Neural cell (in vitro differentiated cells): Measurements from ENCODE around the gene CTNNBL1. TPM values are rescaled to one million over a fixed set of nuclear protein-coding genes. Genes with fewer than 3 reads are reported as not detected.

Source experiments
- H2AFZ ChIP-seq: fragments of 200-600, 300-800 bp; sonication (generic), shearing (Covaris generic); 2 replicates; pipeline ENCODE4 v1.6.0; 2014; ENCODE audit warnings: low read depth, mild to moderate bottlenecking, antibody characterized with exemption, low read length, moderate library complexity
- H3F3A ChIP-seq: fragments of 200-600 bp; shearing (Covaris generic); 2 replicates; pipeline ENCODE4 v1.6.1; 2016; ENCODE audit warnings: mild to moderate bottlenecking, moderate library complexity, mixed read lengths, antibody characterized with exemption, low read length; ENCODE audit not compliant: insufficient read depth, poor library complexity, severe bottlenecking
- H3K27ac ChIP-seq: fragments of 200-600, 300-800 bp; sonication (generic), shearing (Covaris generic); 2 replicates; pipeline ENCODE4 v1.5.1; 2014; ENCODE audit warnings: mild to moderate bottlenecking, low read length, moderate library complexity
- H3K27me3 ChIP-seq: fragments of 300-800, 200-600 bp; sonication (generic), shearing (Covaris generic); 2 replicates; pipeline ENCODE4 v1.6.0; 2014; ENCODE audit warnings: mild to moderate bottlenecking, low read depth, low read length, moderate library complexity; ENCODE audit not compliant: insufficient read depth
- H3K36me3 ChIP-seq: fragments of 300-800, 200-600 bp; sonication (generic), shearing (Covaris generic); 2 replicates; pipeline ENCODE4 v1.5.1; 2014; ENCODE audit warnings: mild to moderate bottlenecking, antibody characterized with exemption, low read length, moderate library complexity; ENCODE audit not compliant: insufficient read depth
- H3K4me2 ChIP-seq: fragments of 300-800, 200-600 bp; sonication (generic), shearing (Covaris generic); 2 replicates; pipeline ENCODE4 v1.6.0; 2014; ENCODE audit warnings: mild to moderate bottlenecking, low read length
- H3K4me3 ChIP-seq: fragments of 300-800, 200-600 bp; sonication (generic), shearing (Covaris generic); 2 replicates; pipeline ENCODE4 v1.5.1; 2014; ENCODE audit warnings: mild to moderate bottlenecking, low read length, moderate library complexity
- H3K79me2 ChIP-seq: fragments of 200-600 bp; shearing (Covaris generic); replicated peaks from 2 replicates; pipeline ENCODE4 v1.6.0; 2014; ENCODE audit warnings: mild to moderate bottlenecking, low read length, moderate library complexity; ENCODE audit not compliant: insufficient read depth
- H3K9ac ChIP-seq: fragments of 300-800, 200-600 bp; sonication (generic), shearing (Covaris generic); 2 replicates; pipeline ENCODE4 v1.6.1; 2016; ENCODE audit warnings: mild to moderate bottlenecking, low read length, mixed read lengths
- H3K9me2 ChIP-seq: fragments of 200-600 bp; shearing (Covaris generic); 2 replicates; pipeline ENCODE4 v1.6.1; 2016; ENCODE audit warnings: mild to moderate bottlenecking, low read length, mixed read lengths; ENCODE audit not compliant: insufficient read depth
- H3K9me3 ChIP-seq: fragments of 200-600, 300-800 bp; sonication (generic), shearing (Covaris generic); 2 replicates; pipeline ENCODE4 v1.6.1; 2016; ENCODE audit warnings: mild to moderate bottlenecking, mixed run types, low read length, moderate library complexity, mixed read lengths
- H4K20me1 ChIP-seq: fragments of 200-600 bp; shearing (Covaris generic); 2 replicates; pipeline ENCODE4 v1.6.1; 2016; ENCODE audit warnings: mild to moderate bottlenecking, mixed run types; ENCODE audit not compliant: insufficient read depth
- MXI1 ChIP-seq: fragments of 450-650 bp; conservative IDR thresholded peaks from 2 replicates; pipeline ENCODE4 v1.6.1; 2014; ENCODE audit warnings: antibody characterized with exemption, mild to moderate bottlenecking; ENCODE audit not compliant: poor library complexity, severe bottlenecking
- POLR2AphosphoS5 ChIP-seq: IDR thresholded peaks from 2 replicates; pipeline ENCODE4 v1.6.1; 2012
- RAD21 ChIP-seq: fragments of 450-650 bp; conservative IDR thresholded peaks from 2 replicates; pipeline ENCODE4 v1.6.1; 2014; ENCODE audit warnings: antibody characterized with exemption, mild to moderate bottlenecking, moderate library complexity
- SMC3 ChIP-seq: fragments of 450-650 bp; conservative IDR thresholded peaks from 2 replicates; pipeline ENCODE4 v1.6.1; 2014; ENCODE audit warnings: antibody characterized with exemption, mild to moderate bottlenecking, moderate library complexity; ENCODE audit not compliant: poor library complexity
- TAF1 ChIP-seq: IDR thresholded peaks from 2 replicates; pipeline ENCODE4 v1.6.1; 2012; ENCODE audit warnings: low read depth
- polyA plus RNA-seq: library from polyadenylated mRNA; depleted of rRNA; stranded (reverse); fragments of >200 nt; gene quantifications from 2 replicates; pipeline ENCODE4 v1.2.3, GENCODE V29; 2014
- TF ChIP-seq, protein P1 (sequence below): IDR thresholded peaks from 2 replicates; pipeline ENCODE4 v1.6.1; 2012; ENCODE audit warnings: borderline replicate concordance
- TF ChIP-seq, protein P2 (sequence below): fragments of 450-650 bp; IDR thresholded peaks from 2 replicates; pipeline ENCODE4 v1.5.1; 2014; ENCODE audit warnings: antibody characterized with exemption, mild to moderate bottlenecking, moderate library complexity; ENCODE audit not compliant: poor library complexity, severe bottlenecking

CTNNBL1 gene
- polyA plus RNA-seq, 1 donor from 2014 or later, result 32.6 TPM

DNA sequence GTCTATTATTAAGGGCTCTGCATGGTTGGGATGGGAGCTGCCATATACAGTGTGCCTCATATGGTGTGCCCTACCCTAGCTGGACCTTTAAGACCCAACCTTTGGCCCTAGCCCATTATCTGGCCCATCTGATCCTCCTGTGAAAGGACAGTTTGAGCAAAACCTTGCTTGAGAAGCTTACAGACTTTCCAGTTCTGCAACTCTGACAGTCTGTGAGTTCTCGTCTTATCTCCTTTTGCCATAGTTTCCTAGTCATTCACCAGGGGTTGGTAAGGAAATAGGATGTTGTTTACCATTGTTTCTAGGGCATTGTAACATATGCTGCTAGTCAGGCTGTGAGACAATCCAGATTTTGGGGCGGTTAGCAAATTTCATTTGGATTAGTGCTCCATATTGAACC lies 17.2 kb downstream of the CTNNBL1 start:
- Histone ChIP-seq H3K9ac (no peak overlapping the region), H4K20me1 (no peaks in the 10 kb centered on the region), H3K27me3 (no peaks in the 10 kb centered on the region), H3F3A (no peaks in the 10 kb centered on the region), H3K36me3 (no peaks in the 10 kb centered on the region), H3K4me2 (no peak overlapping the region), H3K9me2 (no peaks in the 10 kb centered on the region), H2AFZ (no peak overlapping the region), H3K79me2 (no peaks in the 10 kb centered on the region), H3K27ac (no peak overlapping the region), H3K4me3 (no peak overlapping the region), H3K9me3 (peaks cover 5% of the 10 kb centered on the region)
- TF ChIP-seq TAF1, result no peak
- no peak for TF ChIP-seq SMC3
- TF ChIP-seq POLR2AphosphoS5, result no peak

DNA sequence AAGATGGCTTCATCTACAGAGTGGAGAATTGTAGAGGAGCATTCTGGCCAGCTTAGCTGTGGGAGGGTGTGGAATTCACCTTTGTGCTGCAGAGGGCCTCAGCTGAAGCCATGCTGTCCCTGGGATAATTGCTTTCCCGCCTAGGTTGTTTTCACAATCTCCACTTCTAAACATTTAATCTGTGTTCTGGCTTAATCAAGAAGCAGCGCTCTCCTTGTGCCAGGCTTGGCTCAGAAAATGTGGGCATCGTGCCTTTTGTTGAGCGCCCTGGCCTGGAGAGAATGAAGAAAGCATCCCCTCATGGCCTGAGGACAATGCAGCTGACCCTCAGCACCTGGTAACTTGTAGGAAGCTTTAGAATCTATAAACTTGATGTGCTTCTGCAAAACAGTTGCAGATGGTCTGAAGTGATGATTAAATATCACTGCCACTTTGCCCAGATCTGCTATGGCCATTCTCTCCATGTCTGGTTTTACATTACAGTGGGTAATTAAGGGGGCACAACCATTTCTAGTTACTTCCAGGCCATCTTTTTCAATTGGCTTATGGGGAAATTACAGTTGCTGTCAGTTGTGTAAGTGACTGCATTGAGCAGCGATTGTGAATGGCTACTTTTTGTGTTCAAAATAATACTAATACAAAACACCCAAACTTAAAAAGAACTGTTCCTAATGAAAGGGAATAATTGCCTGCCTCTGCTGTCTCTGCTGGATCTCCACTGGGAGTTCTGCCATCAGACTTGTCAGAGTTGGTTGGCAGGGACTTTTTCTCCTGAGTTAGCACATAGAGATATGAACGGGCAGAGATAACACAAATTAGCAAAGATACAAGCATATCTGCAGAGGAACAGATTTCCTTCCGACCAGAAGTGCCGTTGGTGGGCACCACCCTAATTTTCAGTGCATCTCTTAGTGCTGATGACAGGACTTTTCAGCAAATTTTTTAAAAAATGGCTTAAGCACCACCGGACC lies 18.4 kb downstream of the CTNNBL1 start:
- no peaks in the 10 kb centered on the region for H3K36me3 ChIP-seq
- H3K9me3 ChIP-seq, result peaks cover under 1% of the 10 kb centered on the region
- H3K79me2 ChIP-seq, result peaks cover 3% of the 10 kb centered on the region
- no peak for TF ChIP-seq MXI1
- TF ChIP-seq, protein P1, sequence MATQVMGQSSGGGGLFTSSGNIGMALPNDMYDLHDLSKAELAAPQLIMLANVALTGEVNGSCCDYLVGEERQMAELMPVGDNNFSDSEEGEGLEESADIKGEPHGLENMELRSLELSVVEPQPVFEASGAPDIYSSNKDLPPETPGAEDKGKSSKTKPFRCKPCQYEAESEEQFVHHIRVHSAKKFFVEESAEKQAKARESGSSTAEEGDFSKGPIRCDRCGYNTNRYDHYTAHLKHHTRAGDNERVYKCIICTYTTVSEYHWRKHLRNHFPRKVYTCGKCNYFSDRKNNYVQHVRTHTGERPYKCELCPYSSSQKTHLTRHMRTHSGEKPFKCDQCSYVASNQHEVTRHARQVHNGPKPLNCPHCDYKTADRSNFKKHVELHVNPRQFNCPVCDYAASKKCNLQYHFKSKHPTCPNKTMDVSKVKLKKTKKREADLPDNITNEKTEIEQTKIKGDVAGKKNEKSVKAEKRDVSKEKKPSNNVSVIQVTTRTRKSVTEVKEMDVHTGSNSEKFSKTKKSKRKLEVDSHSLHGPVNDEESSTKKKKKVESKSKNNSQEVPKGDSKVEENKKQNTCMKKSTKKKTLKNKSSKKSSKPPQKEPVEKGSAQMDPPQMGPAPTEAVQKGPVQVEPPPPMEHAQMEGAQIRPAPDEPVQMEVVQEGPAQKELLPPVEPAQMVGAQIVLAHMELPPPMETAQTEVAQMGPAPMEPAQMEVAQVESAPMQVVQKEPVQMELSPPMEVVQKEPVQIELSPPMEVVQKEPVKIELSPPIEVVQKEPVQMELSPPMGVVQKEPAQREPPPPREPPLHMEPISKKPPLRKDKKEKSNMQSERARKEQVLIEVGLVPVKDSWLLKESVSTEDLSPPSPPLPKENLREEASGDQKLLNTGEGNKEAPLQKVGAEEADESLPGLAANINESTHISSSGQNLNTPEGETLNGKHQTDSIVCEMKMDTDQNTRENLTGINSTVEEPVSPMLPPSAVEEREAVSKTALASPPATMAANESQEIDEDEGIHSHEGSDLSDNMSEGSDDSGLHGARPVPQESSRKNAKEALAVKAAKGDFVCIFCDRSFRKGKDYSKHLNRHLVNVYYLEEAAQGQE, result no peak
- no peak for TF ChIP-seq TAF1
- no peaks in the 10 kb centered on the region for H3K27me3 ChIP-seq
- no peaks in the 10 kb centered on the region for H4K20me1 ChIP-seq
- no peak overlapping the region for H3K4me2 ChIP-seq
- no peaks in the 10 kb centered on the region for H3F3A ChIP-seq
- H3K9ac ChIP-seq, result no peak overlapping the region
- H3K9me2 ChIP-seq, result no peaks in the 10 kb centered on the region
- no peak overlapping the region for H3K27ac ChIP-seq
- H3K4me3 ChIP-seq, result peak overlapping the region; percentile 9
- H2AFZ ChIP-seq, result no peak overlapping the region

DNA sequence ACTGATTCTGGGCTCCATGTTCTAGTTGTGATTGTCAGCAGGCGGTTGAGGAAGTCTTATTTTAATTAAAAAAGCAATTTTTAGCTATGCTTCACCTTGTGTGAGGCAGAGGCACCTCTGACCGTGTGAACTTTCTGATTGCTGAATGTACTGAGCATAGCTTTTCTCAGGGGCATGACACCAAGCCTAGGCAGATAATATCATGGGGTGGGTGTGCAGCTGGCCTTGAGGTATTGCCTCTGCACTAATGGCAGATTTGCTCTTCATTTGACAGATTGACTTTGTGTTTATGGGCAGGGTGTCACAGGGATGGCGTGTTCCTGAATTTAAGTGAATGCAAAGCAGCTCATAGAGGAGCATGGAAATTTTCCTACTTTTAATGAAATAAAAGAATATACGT lies 19.6 kb downstream of the CTNNBL1 start:
- no peak overlapping the region for H3K27ac ChIP-seq
- no peaks in the 10 kb centered on the region for H3F3A ChIP-seq
- no peak overlapping the region for H2AFZ ChIP-seq
- no peaks in the 10 kb centered on the region for H3K9me3 ChIP-seq
- no peak overlapping the region for H3K4me2 ChIP-seq
- no peaks in the 10 kb centered on the region for H3K9me2 ChIP-seq
- peaks cover 3% of the 10 kb centered on the region for H3K79me2 ChIP-seq
- no peak overlapping the region for H3K9ac ChIP-seq
- TF ChIP-seq RAD21, result no peak
- TF ChIP-seq, protein P2, sequence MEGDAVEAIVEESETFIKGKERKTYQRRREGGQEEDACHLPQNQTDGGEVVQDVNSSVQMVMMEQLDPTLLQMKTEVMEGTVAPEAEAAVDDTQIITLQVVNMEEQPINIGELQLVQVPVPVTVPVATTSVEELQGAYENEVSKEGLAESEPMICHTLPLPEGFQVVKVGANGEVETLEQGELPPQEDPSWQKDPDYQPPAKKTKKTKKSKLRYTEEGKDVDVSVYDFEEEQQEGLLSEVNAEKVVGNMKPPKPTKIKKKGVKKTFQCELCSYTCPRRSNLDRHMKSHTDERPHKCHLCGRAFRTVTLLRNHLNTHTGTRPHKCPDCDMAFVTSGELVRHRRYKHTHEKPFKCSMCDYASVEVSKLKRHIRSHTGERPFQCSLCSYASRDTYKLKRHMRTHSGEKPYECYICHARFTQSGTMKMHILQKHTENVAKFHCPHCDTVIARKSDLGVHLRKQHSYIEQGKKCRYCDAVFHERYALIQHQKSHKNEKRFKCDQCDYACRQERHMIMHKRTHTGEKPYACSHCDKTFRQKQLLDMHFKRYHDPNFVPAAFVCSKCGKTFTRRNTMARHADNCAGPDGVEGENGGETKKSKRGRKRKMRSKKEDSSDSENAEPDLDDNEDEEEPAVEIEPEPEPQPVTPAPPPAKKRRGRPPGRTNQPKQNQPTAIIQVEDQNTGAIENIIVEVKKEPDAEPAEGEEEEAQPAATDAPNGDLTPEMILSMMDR, result no peak
- TF ChIP-seq, protein P1, result no peak
- H3K36me3 ChIP-seq, result no peaks in the 10 kb centered on the region
- H3K27me3 ChIP-seq, result no peaks in the 10 kb centered on the region
- H4K20me1 ChIP-seq, result no peaks in the 10 kb centered on the region
- H3K4me3 ChIP-seq, result no peak overlapping the region
